GM18520 (cell line): ENCODE measurements around the gene UBE2E3.
A peak's percentile ranks its signal among the peaks of the same experiment; 100 is the strongest.
"Not testable (repeated sequence)": the region's sequence is repeated elsewhere in the genome, so short reads cannot be mapped to it uniquely, and the experiment has no call there.

Source experiments
- ATAC-seq: cut with Tn5 transposase; IDR thresholded peaks from one replicate; pipeline ENCODE4 v1.9.1; 2021; ENCODE audit not compliant: unreplicated experiment

UBE2E3 gene

GRCh38 chr2:181025004-181025403, 44.6 kb downstream of the UBE2E3 start:
- no peak for ATAC-seq

GRCh38 chr2:181036445-181036844, 56.0 kb downstream of the UBE2E3 start:
- peak; percentile 13 for ATAC-seq

- ATAC-seq: peak; percentile 67
Measured at GRCh38 chr2:181036848-181037603, 56.6 kb downstream of the UBE2E3 start.

GRCh38 chr2:181037922-181038321, 57.5 kb downstream of the UBE2E3 start:
- ATAC-seq: no peak

- ATAC-seq: no peak
Measured at GRCh38 chr2:181038796-181039195, 58.4 kb downstream of the UBE2E3 start.

GRCh38 chr2:181040839-181041238, 60.4 kb downstream of the UBE2E3 start:
- not testable (repeated sequence) for ATAC-seq

GRCh38 chr2:181041661-181042060, 61.3 kb downstream of the UBE2E3 start:
- ATAC-seq: no peak

GRCh38 chr2:181042706-181043105, 62.3 kb downstream of the UBE2E3 start:
- no peak for ATAC-seq

- no peak for ATAC-seq
Measured at GRCh38 chr2:181046833-181047232, 66.4 kb downstream of the UBE2E3 start.

- ATAC-seq: no peak
Measured at GRCh38 chr2:181047829-181048228, 67.4 kb downstream of the UBE2E3 start.

GRCh38 chr2:181051861-181052522, 71.6 kb downstream of the UBE2E3 start:
- ATAC-seq: no peak

- ATAC-seq: no peak
Measured at GRCh38 chr2:181052523-181052891, 72.1 kb downstream of the UBE2E3 start.

GRCh38 chr2:181054256-181054655, 73.9 kb downstream of the UBE2E3 start:
- ATAC-seq: no peak

GRCh38 chr2:181054843-181055242, 74.4 kb downstream of the UBE2E3 start:
- ATAC-seq: no peak

- peak; percentile 42 for ATAC-seq
Measured at GRCh38 chr2:181058378-181059269, 78.2 kb downstream of the UBE2E3 start.

GRCh38 chr2:181063696-181064095, 83.3 kb downstream of the UBE2E3 start:
- no peak for ATAC-seq

- no peak for ATAC-seq
Measured at GRCh38 chr2:181065458-181065857, 85.1 kb downstream of the UBE2E3 start.

- no peak for ATAC-seq
Measured at GRCh38 chr2:181066333-181066732, 85.9 kb downstream of the UBE2E3 start.

GRCh38 chr2:181070119-181070835, 89.9 kb downstream of the UBE2E3 start:
- ATAC-seq: no peak

GRCh38 chr2:181070836-181071200, 90.4 kb downstream of the UBE2E3 start:
- ATAC-seq: no peak
